Mononuclear cell (primary cell): ENCODE data around the gene BTBD9. TPM values are rescaled to one million over a fixed set of nuclear protein-coding genes. Genes with fewer than 3 reads are reported as not detected.

ENCODE experiments used
- H3K27me3 ChIP-seq: 2 replicates; pipeline ENCODE4 v1.6.0; 2011; ENCODE audit warnings: low read length, control low read depth; ENCODE audit not compliant: insufficient read depth
- H3K4me1 ChIP-seq: 2 replicates; pipeline ENCODE4 v1.5.1; 2011; ENCODE audit warnings: mild to moderate bottlenecking, low read length, control low read depth; ENCODE audit not compliant: insufficient read depth
- H3K4me3 ChIP-seq: 2 replicates; pipeline ENCODE4 v1.5.1; 2011; ENCODE audit warnings: mild to moderate bottlenecking, low read length, moderate library complexity
- H3K9me3 ChIP-seq: 2 replicates; pipeline ENCODE4 v1.5.1; 2011; ENCODE audit warnings: low read depth, mild to moderate bottlenecking, control low read depth, low read length
- total RNA-seq: library from RNA; depleted of rRNA; stranded (reverse); fragments of >200 nt; gene quantifications from one replicate; pipeline ENCODE4 v1.2.3, GENCODE V29; 2012

BTBD9 gene
- total RNA-seq, 1 donor = 93.7 TPM

DNA sequence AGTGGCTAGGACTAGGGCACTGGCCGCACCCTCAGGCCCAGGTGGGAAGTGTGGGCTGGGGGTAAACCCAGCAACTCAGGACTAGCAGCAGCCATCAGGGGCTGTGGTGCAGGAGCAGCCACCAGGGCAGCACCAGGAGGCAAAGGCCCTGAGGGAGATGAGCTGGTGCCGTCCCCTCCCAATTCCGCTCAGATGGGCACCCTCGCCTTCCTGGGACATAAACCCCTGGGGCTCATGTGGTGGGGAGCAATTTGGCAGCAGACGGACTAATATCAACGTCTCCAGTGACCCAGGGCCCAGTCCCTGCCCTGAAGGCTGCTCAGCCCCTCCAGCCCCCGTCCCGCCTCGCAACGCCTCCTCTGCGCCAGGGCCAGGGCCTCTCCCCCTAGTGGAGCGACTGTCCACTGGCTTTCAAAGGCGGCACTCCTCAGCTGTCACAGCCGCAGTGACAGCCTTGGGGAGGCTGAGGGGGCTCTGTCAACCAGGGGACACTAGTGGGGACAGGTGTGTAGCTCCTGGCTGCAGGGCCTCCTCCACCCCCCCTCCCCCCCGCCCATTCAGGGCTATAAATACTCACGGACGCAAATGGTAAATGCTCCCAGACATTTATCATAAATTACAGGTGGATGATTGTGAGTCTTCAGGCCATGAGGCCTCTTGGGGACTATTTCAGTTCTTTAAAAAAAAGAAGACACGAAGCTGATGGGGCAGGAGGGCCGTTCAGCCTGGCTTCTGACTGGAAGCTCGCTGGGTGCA is 470.3 kb downstream of the BTBD9 start:
- no peaks in the 10 kb centered on the region for H3K9me3 ChIP-seq
- no peak overlapping the region for H3K4me3 ChIP-seq
- H3K4me1 ChIP-seq = no peaks in the 10 kb centered on the region
- H3K27me3 ChIP-seq = no peaks in the 10 kb centered on the region

DNA sequence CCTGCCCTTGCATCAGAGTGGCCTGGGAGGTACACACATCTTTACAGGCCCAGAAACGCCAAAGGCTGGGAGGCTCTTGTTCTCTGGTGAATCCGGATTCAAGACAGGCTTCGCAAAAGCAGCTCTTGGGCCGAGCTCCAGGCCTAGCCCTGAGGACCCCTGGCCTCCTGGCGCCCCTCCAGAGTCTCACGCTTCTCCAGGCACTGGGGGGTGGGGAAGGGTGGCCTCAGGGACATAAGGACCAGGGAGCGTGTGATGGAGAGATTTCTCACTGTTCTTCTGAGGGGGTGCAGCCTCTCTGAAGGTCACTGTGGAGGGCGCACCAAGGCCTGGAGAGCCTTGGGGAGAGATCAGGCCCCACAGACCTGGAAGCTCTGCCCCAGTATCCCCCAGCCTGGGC is 471.0 kb downstream of the BTBD9 start:
- no peaks in the 10 kb centered on the region for H3K4me1 ChIP-seq
- no peaks in the 10 kb centered on the region for H3K9me3 ChIP-seq
- H3K27me3 ChIP-seq = no peaks in the 10 kb centered on the region
- no peak overlapping the region for H3K4me3 ChIP-seq

DNA sequence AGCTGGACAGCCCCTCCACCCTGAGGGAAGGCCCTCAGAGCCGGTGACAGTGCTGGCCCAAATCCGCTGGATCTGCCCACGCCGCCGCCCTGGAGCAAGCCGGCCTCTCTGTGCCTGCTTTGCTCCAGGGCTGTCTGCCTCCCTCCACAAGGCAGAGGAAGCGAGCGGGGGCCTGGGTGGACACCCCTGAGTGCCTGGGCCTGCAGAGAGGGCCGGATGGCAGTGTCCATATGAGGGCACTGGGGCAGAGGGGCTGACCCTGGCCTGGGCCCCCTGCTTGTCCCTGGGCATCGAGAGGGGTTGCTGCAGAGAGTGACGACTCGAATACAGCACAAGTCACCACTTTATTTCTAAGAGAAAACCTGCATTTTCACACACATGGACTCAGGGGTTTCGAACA is 471.6 kb downstream of the BTBD9 start:
- Histone ChIP-seq H3K4me3 (no peak overlapping the region), H3K27me3 (no peaks in the 10 kb centered on the region), H3K4me1 (no peaks in the 10 kb centered on the region), H3K9me3 (no peaks in the 10 kb centered on the region)

DNA sequence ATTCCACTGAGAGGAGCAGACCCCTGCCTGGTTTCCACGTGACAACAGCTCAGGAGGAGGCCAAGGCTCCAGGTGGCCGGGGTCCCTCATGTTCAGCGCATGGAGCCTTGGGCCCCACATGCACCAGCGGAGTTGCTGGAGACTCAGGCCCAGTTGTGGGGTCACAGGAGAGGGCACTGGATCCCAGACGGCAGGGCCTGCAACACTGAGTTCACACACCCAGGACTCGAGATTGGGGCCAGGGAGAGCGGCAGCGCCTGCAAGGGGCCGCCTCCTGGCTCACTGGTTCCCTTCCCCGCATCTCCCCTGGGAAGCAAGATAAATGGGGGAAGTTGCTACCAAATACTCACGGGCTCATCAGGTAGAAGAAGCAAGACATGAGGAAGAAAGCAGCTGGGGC is 472.1 kb downstream of the BTBD9 start:
- Histone ChIP-seq H3K4me3 (no peak overlapping the region), H3K9me3 (no peaks in the 10 kb centered on the region), H3K27me3 (no peaks in the 10 kb centered on the region), H3K4me1 (no peaks in the 10 kb centered on the region)

DNA sequence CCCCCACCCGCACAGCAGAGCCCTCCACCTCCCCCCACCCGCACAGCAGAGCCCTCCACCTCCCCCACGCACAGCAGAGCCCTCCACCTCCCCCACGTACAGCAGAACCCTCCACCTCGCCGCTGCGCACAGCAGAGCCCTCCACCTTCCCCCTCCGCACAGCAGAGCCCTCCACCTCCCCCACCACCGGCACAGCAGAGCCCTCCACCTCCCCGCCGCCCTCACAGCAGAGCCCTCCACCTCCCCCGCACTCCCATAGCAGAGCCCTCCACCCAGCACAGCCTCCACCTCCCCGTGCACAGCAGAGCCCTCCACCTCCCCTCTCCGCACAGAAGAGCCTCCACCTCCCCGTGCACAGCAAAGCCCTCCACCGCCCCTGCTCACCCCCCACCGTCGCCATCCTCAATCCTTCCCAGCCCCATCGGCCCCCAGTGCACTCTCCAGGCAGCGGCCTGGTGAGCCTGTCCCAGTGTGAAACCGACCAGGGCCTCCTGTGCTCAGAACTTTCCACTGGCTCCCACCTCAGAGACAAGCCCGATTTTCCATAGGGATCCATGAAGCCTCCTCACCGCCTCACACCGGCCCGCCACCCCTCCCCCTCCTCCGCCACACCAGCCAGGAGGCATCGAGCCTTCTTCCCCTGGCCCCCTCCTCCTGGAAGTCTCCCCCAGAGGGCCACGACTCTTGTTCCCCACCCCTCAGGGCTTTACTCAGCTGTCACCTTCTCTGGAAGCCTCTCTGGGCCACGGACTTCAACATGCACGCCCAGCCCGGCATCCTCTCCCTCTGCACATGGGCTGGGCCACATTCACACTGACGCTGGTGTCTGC is 473.1 kb downstream of the BTBD9 start:
- no peak overlapping the region for H3K4me3 ChIP-seq
- H3K4me1 ChIP-seq = no peaks in the 10 kb centered on the region
- no peaks in the 10 kb centered on the region for H3K9me3 ChIP-seq
- no peaks in the 10 kb centered on the region for H3K27me3 ChIP-seq

DNA sequence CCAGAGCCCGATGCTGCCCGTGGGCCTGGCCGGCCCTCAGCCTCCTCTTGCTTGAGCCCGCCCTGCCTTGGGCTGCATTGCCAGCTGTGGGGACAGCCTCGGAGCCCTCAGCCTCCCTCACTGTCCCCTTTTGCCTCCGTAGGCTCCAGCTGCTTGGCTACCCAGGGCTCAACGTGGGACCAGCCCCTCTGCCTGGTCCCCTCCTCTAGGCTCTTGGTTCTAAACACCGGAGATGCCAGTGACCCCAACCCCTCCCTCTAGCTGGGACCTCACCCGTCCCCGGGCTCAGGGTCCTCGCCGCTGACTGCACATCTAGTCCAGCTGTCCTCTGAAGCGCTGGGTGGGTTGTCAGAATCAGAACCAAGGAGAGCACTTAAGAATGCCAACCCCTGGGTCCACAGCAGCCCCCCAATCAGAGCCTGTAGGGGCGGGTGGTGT is 475.0 kb downstream of the BTBD9 start:
- Histone ChIP-seq H3K9me3 (no peaks in the 10 kb centered on the region), H3K4me1 (no peaks in the 10 kb centered on the region), H3K27me3 (no peaks in the 10 kb centered on the region), H3K4me3 (no peak overlapping the region)

DNA sequence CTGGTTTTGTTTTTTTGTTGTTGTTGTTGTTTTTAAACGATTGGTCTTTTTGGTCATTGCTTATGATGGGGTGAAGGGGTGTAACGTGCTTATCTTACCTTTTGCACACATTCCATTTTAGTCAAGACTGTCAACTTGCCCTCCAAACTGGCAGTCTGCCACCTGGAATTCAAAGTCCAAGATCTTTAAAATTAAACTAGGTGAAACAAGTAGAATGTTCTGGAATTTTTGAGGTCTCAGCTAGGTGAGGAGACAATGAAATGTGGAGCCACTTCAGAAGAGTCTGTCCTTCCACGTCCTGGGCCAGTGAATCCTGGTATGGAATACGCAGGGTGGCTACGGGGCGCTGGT is 475.6 kb downstream of the BTBD9 start:
- H3K4me3 ChIP-seq = no peak overlapping the region
- H3K9me3 ChIP-seq = no peaks in the 10 kb centered on the region
- no peaks in the 10 kb centered on the region for H3K27me3 ChIP-seq
- no peaks in the 10 kb centered on the region for H3K4me1 ChIP-seq

DNA sequence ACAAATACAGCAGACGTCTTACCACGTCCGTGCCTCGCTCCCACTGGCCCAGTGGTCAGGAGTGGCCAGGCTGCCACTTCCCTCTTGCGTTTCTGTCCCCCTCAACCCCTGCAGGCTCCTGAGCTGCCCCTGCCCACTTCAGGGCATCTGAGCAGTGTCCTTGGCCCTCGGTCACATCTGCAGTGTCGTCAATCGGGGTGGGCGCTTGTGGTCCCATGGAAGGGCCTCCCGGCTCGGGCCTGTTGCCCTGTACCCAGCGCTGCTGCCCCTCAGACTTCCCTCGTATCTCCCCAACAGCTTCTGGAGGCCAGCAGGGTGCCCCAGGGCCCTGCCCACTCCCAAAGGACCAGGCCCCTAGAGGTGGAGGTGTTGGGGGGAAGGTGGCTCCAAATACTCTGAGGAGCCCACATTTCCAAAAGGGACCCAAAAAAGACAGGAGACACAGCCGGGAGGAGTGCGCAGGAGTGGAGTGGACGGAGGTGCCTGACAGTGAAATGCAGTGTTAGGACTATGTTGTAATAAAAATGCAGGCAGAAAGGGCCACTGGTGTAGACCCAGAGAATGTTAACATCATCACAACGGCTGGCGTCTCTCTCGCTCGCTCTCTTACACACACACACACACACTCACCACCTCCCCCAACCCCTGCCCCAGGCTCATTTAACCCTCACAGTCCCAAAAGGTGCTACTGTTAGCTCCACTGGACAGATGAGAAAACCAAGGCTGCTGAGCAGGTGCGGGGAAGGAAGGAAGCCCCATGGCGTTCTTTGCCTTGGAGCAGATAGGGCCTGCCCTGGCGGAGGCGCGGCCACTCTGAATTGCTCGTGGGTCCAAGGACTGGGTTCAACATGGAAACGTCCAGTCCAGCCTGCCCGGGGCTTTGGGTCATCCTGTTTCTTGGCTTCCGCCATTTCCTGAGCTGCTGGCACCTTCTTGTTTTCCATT is 476.3 kb downstream of the BTBD9 start:
- Histone ChIP-seq H3K27me3 (no peaks in the 10 kb centered on the region), H3K4me3 (no peak overlapping the region), H3K4me1 (no peaks in the 10 kb centered on the region), H3K9me3 (no peaks in the 10 kb centered on the region)

DNA sequence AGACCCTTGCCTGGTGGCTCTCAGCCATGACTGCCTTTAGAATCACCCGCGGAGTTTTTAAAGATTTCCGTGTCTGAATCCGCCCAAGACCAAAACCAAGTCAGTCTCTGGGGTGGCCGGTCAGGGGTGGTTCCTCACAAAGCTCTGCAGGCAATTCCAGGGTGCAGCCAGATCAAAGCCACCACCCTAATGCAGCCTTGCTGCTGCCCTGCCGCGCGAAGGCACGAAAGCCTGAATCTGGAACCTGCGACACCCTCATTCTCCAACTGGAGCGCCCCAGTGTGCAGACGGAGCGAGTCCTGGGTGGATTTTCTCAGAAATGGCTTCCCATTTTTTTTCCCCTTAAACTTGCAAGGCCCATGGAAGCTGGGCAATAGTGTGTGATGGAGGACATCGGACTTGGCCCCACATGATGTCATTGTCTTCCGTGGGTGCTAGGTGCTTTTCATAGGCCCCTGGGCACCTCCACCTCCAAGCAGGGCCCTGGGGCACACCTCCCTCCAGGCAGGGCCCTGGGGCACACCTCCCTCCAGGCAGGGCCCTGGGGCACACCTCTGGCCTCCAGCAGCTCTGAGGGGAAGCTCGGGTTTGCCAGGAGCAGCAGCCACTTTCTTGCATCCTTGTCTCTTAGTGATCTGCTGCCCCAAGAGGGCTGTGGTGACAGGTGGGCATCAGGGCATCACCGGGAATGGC is 477.1 kb downstream of the BTBD9 start:
- H3K27me3 ChIP-seq = no peaks in the 10 kb centered on the region
- H3K4me1 ChIP-seq = no peaks in the 10 kb centered on the region
- H3K4me3 ChIP-seq = no peak overlapping the region
- H3K9me3 ChIP-seq = no peaks in the 10 kb centered on the region

DNA sequence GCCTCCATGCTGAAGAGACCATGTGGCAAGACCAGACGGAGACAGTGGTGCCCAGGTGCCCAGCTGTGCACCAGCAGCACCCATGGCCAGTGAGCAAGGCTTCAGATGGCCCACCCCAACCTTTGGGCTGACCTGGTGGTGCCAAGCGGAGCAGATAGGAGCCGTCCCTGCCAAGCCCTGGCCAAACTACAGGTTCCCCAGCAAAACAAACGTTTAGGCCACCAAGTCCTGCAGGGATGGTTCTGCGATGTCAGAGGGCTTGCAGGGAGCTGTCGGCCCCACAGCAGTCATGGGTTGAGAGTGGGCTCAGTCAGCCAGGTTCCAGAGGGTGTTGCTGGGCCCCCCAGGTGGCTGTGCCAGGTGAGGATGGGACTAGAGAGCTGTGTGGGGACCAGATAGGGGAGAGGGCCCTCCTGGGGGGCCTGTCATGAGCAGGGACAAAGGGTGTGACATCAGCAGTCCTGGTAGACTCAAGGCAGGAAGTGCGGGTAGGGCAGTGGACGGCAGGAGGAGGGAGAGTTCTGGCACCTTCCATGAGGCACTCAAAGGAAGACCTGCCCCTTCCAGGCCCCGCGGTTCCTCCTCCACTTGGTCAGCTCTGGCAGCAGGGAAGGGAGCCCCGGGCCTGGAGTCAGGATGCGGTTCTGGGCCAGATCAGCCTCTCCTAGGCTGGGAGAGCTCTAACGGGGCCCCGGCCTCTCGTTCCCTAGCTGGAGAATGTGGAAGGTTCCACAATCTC is 477.8 kb downstream of the BTBD9 start:
- Histone ChIP-seq H3K9me3 (no peaks in the 10 kb centered on the region), H3K4me3 (no peak overlapping the region), H3K27me3 (no peaks in the 10 kb centered on the region), H3K4me1 (no peaks in the 10 kb centered on the region)

DNA sequence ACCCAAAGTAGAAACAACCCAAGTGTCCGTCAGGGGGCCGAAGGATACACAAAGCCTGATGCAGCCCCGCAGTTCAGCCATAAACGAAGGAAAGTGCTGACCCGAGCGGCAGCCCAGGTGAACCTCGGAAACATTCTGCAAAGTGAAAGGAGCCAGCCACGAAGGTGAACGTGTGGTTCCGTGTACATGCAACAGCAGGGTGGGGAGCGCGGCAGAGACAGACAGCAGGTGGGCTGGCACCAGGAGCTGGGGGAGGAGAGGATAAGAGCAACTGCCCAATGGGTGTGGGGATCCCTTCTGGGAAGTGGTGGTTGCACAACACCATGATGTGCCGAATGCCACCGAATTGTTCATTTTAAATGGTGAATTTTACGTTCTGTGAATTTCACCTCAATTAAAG is 478.4 kb downstream of the BTBD9 start:
- Histone ChIP-seq H3K4me3 (no peak overlapping the region), H3K27me3 (no peaks in the 10 kb centered on the region), H3K9me3 (no peaks in the 10 kb centered on the region), H3K4me1 (no peaks in the 10 kb centered on the region)

DNA sequence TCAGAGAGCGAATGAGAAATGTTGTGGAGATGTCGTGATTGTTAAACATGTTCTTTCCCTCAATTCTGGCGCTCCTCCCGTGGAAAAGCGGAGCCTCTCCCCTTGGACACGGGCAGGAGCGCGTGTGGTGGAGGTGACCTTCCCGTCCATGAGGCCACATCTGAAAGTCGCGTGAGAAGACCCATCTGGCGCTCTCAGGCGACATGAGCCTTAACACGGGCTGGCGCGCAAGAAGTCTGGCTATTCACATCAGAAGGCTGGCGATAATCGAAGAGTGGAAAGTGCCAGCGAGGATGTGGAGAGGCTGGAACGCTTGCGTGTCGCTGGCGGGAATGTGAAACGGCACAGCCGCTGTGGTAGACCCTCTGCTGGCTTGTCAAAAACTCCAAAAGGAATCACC is 478.9 kb downstream of the BTBD9 start:
- no peaks in the 10 kb centered on the region for H3K4me1 ChIP-seq

DNA sequence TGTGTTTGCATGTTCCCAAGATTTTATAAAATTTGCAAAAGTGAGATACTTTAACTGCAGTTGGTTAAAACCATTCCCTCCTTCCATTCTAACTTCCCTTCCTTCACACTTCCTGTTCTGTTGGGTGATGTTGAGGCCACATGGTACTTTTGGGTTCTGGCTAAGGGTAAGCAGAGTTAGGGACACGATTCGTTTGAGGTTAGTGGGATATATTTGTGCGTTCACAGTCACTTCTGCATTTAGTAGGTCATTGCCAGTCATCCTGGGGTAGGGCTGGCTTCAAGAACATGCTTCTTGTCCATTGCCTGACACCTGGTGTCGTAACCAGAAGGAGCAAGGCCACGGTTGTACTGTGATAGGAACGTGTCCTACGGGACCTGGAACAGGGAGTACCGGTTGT is 480.1 kb downstream of the BTBD9 start:
- H3K4me1 ChIP-seq = peaks cover 5% of the 10 kb centered on the region
- no peak overlapping the region for H3K4me3 ChIP-seq
- no peaks in the 10 kb centered on the region for H3K9me3 ChIP-seq
- no peaks in the 10 kb centered on the region for H3K27me3 ChIP-seq

More for the DNA sequence above, 478.9 kb downstream of the BTBD9 start:
- Histone ChIP-seq H3K9me3 (no peaks in the 10 kb centered on the region), H3K27me3 (no peaks in the 10 kb centered on the region), H3K4me3 (no peak overlapping the region)

DNA sequence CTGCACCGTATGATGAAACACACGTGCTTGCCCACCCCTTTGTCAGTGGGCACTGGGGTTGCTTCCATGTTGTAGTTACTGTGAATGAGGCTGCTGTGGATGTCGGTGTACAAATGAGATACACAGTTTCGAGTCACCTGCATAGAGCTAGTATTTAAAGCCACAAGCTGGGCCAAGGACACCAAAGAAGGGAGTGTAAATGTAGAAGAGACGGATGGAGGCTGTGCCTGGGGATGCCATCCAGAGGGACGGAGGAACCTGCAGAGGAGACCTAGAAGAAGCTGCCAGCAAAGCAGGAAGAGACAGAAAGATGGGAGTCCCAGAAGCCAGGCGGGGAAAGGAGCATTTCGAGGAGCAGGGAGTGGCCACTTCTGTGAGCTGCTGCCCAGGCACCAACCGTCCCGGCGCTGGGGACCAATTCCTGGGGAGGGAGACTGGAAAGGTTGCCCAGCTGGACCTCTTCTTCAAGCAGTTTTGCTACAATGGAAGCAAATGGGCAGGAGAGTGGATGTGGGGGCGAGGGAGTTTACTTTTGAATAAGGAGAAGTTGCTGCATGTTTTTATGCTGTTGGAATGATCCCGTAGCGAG is 480.9 kb downstream of the BTBD9 start:
- no peak overlapping the region for H3K4me3 ChIP-seq
- peaks cover 7% of the 10 kb centered on the region for H3K4me1 ChIP-seq
- no peaks in the 10 kb centered on the region for H3K27me3 ChIP-seq
- H3K9me3 ChIP-seq = no peaks in the 10 kb centered on the region
